Mammary epithelial cell (primary cell): ENCODE data around the gene TCERG1L.

ENCODE experiments used
- CTCF ChIP-seq, 2 donors: IDR thresholded peaks in 1 of 2; conservative IDR thresholded peaks in 1 of 2; 2 replicates each; pipeline ENCODE4 v1.5.1; 2011 to 2012; ENCODE audit warnings: inconsistent platforms in 2 of 2, low read length in 2 of 2, mild to moderate bottlenecking in 2 of 2, control low read depth in 1 of 2, low read depth in 1 of 2; ENCODE audit not compliant: insufficient read depth in 1 of 2; ENCODE audit errors: extremely low read depth in 1 of 2
- EZH2 ChIP-seq: IDR thresholded peaks from 2 replicates; pipeline ENCODE4 v1.6.1; 2012; ENCODE audit warnings: low read length, inconsistent platforms, borderline replicate concordance

- TF ChIP-seq EZH2 (no peak), CTCF (conservative IDR thresholded peaks at IDR 0.05 in 1 of 2, IDR thresholded peaks at IDR 0.05 in 1 of 2; ENCODE audit: extremely low read depth in 1 of 2, insufficient read depth in 1 of 2, low read depth in 1 of 2, low read length in 2 of 2) (no peak)
These were observed 57.3 kb downstream of the TCERG1L start for GRCh38 chr10:131253931-131254858.
